ENCODE measurements around the gene RALGPS1.

RALGPS1 gene

DNA sequence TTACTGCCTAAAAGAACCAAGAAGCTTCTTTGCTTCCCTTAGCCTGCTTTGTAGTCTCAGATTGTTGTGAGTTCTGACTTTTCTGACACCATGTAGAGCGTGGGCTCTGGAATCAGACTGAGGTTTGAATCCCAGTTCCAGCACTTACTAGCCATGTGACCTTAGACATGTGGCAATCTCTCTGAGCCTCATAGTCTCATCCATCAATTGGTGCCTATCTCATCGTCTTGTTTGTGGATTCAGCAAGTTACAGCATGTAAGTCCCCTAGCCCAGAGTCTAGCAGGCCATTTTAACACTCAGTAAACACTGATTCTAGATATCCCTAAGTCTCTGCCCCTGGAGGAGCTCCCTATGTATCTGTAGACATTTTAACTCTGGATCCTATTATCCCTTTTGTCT, 113.1 kb downstream of the RALGPS1 start:
- no peak for DNase-seq

DNA sequence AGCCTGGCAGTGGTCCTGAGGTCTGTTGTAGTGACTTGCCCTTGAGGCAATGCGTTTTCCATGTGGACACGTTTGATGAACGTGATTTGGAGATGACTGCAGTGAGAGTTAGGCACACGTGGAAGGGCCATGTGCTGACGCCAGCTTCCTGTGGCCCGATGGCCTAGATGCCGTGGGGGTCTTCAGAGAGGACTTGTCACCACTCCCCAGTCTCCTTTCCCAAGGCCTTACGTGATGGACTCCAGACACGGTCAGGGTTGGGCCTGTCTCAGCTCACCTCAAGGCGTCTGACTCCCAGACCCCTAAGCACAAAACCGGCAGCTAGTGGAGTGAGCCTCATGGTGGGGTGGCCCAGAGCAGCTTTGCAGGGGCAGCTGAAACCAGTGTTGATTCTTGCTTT, 115.0 kb downstream of the RALGPS1 start:
- no peak for DNase-seq

DNA sequence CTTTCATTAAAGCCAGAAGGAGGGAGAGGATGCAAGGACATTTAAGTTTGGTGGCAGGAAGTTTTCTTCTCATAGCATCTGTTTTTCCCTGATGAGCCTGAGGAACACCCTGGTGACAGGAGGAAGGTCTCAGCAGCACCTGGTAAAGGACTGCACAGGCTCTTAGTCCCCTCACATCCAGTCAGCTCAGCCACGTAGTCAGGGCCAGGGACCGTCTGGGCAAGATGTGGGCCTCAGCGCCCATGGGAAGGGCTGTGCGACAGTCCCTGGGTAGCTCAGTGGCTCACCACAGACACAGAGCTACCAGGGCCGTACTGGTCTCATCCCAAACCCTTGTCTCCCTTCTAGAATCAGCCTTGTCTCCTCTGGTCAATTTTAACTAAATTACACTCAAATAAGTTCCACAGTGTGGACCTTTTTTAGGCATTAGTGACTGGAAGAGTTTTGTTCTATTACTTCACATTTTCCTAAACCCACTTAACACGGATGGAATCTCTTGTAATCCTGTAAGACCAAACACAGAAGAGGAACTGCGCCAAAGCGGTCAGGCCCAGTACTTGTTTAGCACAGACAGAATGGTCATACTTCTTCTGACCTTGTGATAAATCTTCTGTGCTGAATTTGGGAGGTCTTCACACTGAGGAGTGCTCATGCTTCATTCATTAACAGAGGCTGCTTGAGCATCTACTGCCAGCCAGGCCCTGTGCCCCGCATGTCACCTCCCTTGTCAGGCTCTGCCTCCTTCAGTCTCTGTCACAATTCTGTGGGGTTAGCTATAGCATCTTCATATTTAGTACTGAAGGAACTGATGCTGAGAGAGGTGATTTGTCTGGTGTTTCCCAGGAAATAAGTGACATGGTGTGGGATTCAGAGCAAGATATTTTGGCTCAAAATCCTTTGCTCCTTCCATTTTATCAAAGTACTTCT, 116.5 kb downstream of the RALGPS1 start:
- DNase-seq: no peak

DNA sequence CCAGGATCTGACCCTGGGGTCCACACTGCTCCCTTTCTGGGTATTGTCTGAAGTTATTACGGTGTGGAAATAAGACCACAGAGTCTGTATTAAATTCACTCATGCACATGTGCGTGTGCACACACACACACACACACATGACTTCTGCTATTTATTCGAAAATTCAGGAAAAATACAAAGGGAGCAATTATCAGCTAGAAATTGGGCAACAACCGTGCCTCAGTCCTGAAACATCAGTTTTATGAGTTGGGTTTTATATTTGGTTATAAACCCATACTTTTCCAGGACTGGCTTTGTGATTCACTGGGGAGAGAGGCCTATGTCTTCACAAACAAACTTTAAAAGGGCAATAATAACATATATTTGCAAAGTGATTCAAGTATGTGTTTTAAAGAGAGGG, 117.7 kb downstream of the RALGPS1 start:
- no peak for DNase-seq

DNA sequence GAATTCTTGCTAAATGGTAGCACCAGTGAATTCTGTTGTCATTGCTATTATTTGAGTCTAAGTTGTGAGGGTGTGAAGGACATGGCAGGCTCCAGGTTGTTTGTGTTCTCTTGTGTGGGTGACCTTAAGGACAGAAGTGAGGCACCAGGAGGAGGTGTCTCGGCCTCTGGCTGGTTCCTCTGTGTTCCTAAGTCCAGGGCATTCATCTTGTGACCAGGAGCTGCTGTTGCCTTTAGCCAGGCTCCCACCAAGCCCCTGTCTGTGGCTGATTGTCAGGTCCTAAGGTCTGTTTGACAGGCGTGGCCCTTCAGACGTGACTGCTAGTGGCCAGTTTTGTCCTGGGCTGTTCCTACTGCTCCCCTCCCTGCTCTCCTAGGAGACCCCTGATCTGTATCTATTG, 118.5 kb downstream of the RALGPS1 start:
- DNase-seq: no peak

DNA sequence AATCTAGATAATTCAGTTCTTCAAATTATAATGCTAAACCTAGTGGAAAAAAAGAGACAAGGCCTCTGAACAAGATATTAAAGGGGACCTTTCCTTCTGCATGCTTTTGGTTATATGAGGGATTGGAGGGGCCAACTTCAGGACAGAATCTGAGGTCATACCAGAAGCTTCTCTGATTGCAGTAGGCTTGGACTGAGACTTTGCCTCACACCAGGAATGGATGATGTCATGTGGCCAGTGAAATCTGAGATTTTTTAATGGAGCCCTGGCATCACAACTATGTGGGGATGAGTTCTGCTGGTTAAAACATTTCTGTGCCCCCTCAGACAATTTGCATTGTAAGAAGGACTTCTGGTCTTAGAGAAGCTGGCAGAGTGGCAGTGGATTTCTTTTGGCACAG, 119.2 kb downstream of the RALGPS1 start:
- DNase-seq: peak; percentile 35

DNA sequence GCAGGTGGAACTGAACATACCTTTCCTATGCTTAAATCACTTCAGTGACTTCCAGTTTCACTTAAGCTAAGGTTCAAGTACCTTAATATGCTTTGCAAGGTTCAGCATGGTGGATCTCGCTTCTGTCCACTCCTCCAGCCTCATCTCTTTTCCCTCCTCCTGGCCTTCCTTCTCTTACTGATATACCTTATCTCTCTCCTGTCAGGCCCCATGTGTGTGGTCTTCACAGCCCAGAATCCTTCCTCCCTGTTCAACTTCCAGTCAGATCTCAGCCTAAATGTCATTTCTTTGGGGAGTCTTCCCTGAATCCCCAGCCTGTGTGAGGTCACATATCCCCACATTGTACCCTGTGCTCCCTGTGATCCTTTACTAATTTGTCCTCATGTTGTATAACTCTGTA, 120.1 kb downstream of the RALGPS1 start:
- DNase-seq: no peak

DNA sequence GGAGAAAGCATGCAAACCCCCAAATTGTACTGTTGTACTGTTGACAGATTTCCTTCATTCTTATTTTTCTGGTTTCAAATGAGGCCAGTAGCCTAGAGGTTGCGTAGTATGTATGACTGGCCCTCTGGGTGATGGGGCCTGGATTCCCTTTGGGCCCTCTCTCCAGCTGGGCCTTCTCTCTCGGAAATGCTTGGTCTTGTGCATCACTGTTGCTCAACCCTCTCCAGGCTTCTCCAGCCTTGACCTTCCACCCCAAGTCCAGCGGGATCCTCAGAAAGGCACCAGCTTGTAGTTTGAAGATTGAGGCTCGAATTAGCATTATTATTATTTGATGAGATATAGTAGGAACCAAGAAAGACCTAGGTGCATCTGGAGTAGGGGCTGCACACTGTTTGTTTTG, 120.8 kb downstream of the RALGPS1 start:
- no peak for DNase-seq

DNA sequence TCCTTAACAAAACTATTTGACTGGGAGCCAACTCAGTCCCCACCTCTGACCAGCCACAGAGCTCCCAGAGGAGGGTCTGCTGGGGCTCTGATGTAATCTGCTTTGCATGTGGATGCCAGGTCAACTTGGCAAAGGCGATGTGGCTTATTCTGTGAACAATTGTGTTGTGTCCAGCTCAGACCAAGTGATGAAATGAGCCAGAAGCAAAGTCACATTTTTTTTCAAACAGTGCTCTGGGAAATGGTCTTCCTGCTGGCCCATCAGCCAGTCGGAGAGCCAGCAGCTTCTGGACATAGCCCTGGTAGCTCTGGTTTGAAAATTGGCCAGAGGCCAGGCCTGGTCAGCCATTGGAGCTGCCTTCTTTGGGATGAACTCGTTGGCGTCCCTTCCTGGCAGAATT, 121.4 kb downstream of the RALGPS1 start:
- DNase-seq: peak; percentile 23

DNA sequence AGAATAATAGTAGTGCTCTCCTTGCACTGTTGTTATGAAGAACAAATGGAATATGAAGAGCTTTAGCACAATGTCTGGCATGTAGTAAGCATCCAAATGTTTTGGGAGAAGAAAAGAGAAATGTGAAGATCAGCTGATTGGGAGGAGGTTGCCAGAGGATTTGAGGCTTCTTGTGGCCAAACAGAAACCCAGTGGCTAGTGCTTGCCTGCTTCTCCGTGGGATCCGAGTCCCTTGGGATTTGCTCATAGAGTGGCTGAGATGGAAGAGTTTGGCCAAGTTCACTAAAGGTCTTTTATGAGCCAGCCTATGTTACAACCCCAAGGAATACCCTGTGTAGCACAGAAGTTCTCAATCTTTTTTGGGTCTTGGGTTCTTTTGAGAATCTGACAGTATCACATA, 121.9 kb downstream of the RALGPS1 start:
- DNase-seq: no peak

DNA sequence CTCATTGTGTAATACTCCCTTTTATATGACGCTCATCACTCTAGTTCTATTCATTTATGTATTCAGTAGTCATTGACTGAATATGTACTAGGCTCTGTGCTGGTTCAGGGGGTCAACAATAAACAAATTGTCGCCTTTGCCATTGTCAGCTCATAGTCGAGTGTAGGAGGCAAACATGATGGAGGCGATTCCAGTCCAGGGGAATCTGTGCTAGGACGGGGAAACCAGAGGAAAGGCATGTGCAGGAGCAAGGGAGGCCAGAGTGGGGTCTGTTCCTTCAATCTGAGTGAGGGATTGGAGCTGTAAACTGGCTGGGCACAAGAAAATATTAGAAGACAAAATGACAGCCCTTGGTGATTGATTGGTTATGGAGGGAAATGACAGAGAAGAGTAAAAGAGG, 123.9 kb downstream of the RALGPS1 start:
- DNase-seq: no peak

DNA sequence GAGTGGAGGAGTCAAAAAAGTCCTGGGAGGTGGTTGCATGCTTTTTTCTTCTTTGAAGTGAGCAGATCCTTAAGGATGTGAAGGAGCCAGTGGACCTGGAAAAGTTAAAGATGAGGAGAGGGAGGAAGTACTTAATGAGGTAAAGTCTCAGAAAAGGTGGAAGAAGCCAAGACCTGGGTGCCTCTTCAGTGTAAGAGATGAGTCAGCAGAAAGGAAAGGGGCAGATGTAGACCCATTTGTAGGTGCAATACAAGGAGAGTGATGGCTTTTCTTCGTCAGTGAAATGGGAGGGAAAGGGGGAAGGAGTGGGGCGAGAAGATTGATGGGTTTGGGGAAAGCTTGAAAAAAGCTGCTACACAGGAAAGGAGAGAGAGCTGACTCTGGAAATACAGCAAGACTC, 124.9 kb downstream of the RALGPS1 start:
- DNase-seq: no peak

DNA sequence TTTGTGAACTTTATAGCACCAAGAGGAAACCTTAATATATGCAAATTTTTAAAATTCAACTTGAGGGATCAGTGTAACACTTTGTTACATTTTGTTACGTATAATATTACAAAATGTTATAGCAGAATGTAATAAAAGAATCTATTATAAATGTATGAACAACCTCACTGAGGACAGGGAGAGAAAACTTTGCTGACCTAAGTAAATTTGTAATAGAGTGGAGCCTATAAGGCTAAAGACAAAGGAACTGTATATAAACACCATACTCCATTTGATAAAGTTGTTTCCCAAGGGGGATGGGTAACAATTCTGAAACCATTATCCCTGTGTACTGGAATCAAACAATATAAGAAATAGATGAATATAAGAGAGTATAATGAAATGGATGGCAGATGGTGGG, 130.6 kb downstream of the RALGPS1 start:
- no peak for DNase-seq

DNA sequence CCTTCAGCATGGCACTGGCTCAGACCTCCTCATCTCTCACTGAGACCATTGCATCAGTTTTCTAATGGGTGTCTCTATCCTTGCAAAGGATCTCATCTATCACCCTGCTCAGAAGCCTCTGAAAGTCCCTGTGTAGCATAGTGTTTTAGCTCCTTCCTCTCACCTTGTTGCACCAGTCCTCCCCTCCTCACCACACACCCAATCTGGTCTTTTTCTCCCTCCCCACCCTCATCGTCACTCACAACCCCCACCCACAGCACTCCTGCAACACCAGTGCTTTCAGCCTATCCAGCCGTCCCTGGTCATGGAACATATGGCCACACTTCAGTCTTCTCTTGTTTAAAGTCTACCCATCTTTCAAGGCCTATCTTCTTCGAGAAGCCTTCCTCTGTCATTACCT, 133.4 kb downstream of the RALGPS1 start:
- no peak for DNase-seq

DNA sequence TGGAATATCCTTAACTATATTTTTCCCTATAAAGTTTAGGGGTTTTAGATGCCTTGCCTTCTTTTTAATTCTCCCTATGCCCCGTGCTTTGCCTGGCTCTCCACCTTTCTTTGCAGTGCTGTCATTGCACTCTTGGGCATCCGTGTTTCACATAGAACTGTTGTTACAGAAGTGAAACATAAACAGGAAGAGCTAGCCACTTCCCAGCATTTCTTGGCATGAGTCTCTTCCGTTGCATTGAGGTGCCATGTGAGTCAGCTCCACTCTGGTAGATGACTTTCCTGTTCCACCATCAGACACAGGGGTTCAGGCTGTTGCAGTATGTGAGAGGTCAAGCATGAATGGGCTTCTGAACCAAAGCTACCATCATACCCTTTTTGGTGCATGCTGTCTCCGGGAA, 134.5 kb downstream of the RALGPS1 start:
- DNase-seq: peak; percentile 75

DNA sequence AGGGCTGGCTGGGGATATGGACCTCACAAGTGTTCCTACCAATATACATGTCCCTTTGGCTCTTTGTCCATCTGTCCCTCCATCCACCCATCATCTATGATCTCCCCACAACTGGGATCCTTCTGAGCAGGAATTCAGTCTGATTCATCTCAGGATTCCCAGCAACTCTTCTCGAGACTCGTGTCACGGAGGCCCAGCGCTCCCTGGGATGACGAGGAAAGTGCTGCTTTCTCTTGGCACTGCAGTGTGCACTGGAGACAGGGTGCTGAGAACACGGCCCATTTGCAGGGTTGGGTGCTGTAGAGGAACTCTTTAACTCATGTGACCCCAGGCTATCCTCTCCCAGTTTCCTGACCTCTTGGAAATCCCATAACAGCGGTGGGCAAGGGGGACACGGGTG, 135.0 kb downstream of the RALGPS1 start:
- DNase-seq: no peak

DNA sequence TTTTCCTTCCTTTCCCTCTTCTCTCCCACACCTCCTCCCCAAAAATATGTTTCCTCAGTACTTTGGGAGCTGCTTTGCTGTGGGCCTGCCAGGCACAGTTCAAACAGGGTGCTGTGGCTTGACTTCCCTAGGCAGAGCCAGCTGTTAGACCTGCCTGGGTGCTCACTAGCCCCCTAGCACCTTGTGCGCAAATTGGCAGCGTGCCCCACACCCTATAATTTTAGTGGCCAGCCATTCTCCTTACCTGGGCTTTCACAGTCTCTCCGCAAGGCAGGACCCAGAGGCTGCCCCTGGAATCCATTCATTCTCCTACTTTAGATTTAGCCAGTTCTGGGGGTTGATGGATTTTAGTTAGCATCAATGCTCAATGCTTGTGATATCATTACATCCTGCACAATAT, 135.6 kb downstream of the RALGPS1 start:
- no peak for DNase-seq

DNA sequence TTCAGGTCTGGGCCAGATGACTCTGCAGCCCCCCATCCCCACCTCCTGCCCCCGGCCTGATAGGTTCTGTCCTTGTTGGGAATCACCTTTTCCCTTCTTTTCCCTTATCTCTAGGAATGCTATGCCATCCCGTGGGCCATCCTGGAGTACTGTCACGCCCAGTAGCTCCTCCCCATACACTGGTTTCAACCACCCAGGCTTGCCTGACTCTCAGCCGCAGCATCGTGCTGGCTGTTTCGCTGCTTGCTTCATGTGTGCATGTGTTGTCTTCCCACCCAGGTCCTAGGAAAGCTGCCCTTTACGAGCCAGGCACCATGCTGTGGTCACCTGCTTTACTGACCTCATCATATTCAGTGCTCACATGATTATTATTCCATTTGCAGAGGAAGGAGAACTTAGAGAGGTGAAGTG, 136.0 kb downstream of the RALGPS1 start:
- DNase-seq: no peak

DNA sequence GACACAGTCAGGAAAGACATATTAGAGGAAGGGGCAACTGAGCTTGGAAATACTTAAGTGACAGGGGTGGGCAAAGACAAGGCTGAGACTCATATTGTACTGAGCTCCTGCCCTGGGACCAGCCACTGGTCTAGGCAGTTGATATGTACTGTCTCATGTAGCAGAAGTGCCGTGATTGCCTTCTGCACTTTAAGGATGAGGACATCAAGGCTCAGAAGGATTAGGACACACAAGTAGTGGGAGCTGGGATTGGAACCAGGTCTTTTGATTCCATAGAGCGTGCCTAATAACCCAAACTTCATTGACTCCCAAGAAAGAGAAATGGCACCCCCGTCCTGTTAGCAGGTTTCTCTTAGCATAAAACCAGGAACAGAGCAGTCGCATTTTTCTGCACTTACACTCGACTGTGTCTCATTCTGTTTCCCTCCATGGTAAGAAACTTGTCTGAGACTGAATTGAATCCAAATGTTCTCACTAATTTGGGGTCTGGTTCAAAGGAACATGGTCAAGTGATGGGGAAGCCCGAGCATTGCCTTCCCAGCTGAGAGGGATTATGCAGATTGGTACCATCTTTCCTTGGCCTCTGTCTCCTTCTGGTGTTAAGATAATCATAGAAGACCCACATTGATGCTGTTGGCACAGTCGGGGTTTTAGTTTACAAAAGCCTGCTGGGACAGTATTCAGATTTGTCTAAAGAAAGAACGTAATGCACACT, 137.5 kb downstream of the RALGPS1 start:
- DNase-seq: no peak

DNA sequence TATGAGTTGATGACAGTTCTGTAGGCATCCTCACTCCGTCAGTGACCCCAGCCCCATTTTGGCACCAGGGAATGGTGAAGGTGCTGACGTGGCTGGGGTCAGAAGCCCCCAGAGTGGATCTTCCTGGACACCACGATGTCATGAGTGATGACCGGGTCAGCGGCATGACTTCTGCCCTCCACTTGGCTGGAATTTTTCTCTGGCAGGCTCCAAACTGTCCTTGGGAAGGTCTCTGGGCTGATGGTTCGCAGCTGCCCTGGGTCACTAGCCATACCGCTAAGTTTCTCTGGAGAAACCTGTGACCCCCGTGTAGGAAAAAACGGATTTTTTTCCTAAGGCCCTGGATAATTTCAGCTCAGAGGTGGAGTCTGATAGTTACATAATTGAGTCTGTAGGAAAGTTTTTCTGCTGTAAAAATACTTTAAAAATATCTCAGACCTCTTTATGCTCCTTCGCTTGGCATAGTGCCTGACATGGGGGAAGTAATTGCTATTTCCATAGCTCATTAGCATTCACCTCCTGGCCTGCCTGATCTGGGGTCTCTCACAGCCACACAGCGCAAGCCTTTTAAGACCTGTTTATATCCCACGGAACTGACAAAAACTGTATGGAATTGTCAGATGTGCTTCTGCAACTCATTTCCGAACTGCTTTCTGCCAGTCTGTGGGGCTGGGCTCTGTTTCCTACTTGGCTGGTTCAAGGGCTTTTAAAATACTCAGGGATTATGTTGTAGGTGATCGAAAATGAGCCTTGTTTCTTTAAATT, 138.7 kb downstream of the RALGPS1 start:
- DNase-seq: no peak

DNA sequence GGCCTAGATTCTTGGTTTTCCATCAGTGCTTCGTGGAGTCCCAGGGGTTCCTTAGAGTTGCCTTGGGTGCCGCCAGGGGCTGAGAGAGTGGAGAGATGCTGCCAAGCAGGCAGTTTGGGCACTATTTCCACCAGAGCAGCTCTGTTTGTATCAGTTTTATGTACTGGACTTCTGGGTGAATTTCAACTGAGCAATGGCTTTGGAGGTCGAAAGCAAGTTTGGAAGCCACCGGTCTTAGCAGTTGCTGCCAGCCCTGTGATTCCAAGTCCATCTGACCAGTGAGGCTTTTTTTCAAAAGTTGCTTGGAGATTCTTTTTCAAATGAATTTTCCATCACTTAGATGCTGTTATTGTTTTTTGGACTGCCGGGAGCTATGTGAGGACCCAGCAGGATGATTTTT, 139.4 kb downstream of the RALGPS1 start:
- DNase-seq: no peak

DNA sequence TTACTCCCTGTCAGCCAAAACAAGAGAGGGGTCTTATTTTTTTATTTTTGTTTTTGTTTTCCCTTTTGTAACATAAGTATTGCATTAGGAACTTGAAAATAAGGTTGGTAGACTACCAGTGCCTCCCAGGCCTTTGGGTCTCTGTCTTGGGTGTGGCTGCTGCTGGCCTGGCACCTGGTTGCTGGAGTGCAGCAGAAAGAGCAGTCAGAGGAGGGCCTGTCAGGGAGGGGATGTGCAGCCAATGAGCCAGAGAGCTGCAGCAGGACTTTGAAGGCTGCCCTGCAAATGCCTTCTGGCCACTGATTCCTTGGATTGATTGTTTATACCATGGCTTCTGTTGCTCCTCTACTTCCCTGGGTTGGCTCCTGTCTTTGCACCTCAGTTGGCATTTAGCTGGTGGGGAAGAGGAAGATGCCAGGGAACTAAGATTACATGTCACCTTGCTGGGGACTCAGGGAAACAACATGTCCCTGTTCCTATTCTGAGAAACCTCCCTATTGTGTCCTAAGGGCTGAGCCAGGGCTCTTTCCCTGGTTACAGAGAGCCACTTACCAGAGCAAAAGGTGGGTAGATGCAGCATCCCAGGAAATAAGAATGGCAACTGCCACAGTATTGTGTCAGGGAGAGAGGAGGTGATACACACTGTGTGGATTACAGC, 141.3 kb downstream of the RALGPS1 start:
- no peak for DNase-seq

DNA sequence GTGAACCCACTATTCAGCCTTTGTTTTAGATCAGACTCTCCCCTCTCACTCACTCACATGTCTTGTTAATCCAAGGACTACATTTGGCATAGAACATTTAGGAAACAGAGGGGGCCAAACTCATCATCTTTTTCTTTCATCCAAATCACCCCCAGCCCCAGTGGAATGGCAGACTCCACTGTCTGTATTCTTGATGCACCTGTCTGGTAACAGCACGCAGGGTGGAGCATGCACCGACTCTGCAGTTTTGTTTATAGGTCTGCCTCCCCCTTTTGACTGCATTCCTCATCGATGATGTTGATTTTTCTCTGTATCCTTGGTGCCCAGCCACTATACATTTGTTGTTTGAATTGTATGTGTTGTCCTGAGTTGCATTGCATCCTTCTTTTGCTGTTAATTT, 141.9 kb downstream of the RALGPS1 start:
- no peak for DNase-seq

Measured in fibroblast of skin of back (primary cell).